ENCODE measurements around the gene COPE.

GRCh38 chr19:18865973-18866799, 53.0 kb downstream of the COPE start:
- TF ChIP-seq CTCF (conservative IDR thresholded peaks at IDR 0.05) (peak; percentile 100), ZFX (IDR thresholded peaks at IDR 0.05) (no peak)

All from C4-2B (cell line).